K562 (cell line): Measurements from ENCODE around the gene TMEM214. TPM values are rescaled to one million over a fixed set of nuclear protein-coding genes. Genes with fewer than 3 reads are reported as not detected.
A peak's percentile ranks its signal among the peaks of the same experiment; 100 is the strongest.

Experiments
- ETV5 ChIP-seq: sonication (generic); formaldehyde crosslinking; IDR thresholded peaks from 2 replicates; pipeline ENCODE4 v1.4.0; 2020; ENCODE audit warnings: low read depth, mild to moderate bottlenecking, missing genetic modification reagents
- L3MBTL2 ChIP-seq: fragments of 450-650 bp; IDR thresholded peaks from 2 replicates; pipeline ENCODE4 v1.6.1; 2016; ENCODE audit warnings: mild to moderate bottlenecking, moderate library complexity
- PATZ1 ChIP-seq: fragments of 250-450 bp; sonication (Bioruptor Pico); IDR thresholded peaks from 2 replicates; pipeline ENCODE4 v1.5.0; 2020; ENCODE audit warnings: mild to moderate bottlenecking, borderline replicate concordance
- RERE ChIP-seq: sonication (generic); formaldehyde crosslinking; IDR thresholded peaks from 2 replicates; pipeline ENCODE4 v1.8.0; 2023; ENCODE audit warnings: missing genetic modification reagents, mild to moderate bottlenecking, borderline replicate concordance
- ZBED1 ChIP-seq: IDR thresholded peaks from 2 replicates; pipeline ENCODE4 v1.6.1; 2014
- ZNF75A ChIP-seq: fragments of 450-650 bp; formaldehyde crosslinking; IDR thresholded peaks from 2 replicates; pipeline ENCODE4 v1.4.0; 2020; ENCODE audit warnings: mild to moderate bottlenecking
- polyA plus RNA-seq, 8 experiments: library from polyadenylated mRNA; depleted of rRNA in 4 of 8; stranded (reverse) in 5 of 8; unstranded in 3 of 8; fragments of >200 nt; fragmentation: Nextera tagmentation in 2 of 8; fragmentation: Illumina TruSeq in 1 of 8; extraction: Ambion mirVana in 2 of 8; extraction: Trizol in 1 of 8; gene quantifications; 2 replicates each; pipeline versions ENCODE4 v1.2.1 to v1.2.3, GENCODE V29; 2011 to 2014; ENCODE audit warnings: inconsistent platforms in 1 of 8, missing spikeins in 1 of 8
- total RNA-seq, 7 experiments: library from RNA; depleted of rRNA in 6 of 7; stranded (reverse); fragments of >200 nt in 6 of 7; fragmentation: Illumina TruSeq in 2 of 7; extraction: Trizol in 2 of 7; gene quantifications; 2 replicates each; pipeline versions ENCODE4 v1.2.1 to v1.2.3, GENCODE V29; 2011 to 2021; ENCODE audit warnings: low replicate concordance in 1 of 7
- TF ChIP-seq, protein P1 (sequence below), 2 experiments: IDR thresholded peaks in 1 of 2; conservative IDR thresholded peaks in 1 of 2; 2 replicates each; pipeline ENCODE4 v1.6.1; 2016; ENCODE audit warnings: low read depth in 2 of 2, mild to moderate bottlenecking in 1 of 2, missing compliant biosample characterization in 1 of 2, missing genetic modification characterization in 1 of 2, moderate library complexity in 1 of 2
- TF ChIP-seq, protein P2 (sequence below): fragments of 250-450 bp; sonication (Bioruptor Pico); IDR thresholded peaks from 2 replicates; pipeline ENCODE4 v1.8.0; 2022; ENCODE audit warnings: inconsistent platforms, mild to moderate bottlenecking, moderate library complexity, borderline replicate concordance
- TF ChIP-seq, protein P3 (sequence below): fragments of 450-650 bp; formaldehyde crosslinking; conservative IDR thresholded peaks from 2 replicates; pipeline ENCODE4 v1.4.0; 2022; ENCODE audit warnings: mild to moderate bottlenecking, missing genetic modification characterization

Gene TMEM214
- total and polyA plus RNA-seq, 9 of the 15 experiments (the other 6 are each of a cell fraction or from before 2014, with no cell fraction given): 11.4 to 81.4 (median 44.1) TPM

GRCh38 chr2:27050281-27050995 is 17.7 kb downstream of the TMEM214 start (continued):
- TF ChIP-seq, protein P1, sequence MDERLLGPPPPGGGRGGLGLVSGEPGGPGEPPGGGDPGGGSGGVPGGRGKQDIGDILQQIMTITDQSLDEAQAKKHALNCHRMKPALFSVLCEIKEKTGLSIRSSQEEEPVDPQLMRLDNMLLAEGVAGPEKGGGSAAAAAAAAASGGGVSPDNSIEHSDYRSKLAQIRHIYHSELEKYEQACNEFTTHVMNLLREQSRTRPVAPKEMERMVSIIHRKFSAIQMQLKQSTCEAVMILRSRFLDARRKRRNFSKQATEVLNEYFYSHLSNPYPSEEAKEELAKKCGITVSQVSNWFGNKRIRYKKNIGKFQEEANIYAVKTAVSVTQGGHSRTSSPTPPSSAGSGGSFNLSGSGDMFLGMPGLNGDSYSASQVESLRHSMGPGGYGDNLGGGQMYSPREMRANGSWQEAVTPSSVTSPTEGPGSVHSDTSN (CRISPR knock-in tag; IDR thresholded peaks at IDR 0.05; ENCODE audit: low read depth): no peak
- TF ChIP-seq, protein P1 (tag; conservative IDR thresholded peaks at IDR 0.05; ENCODE audit: low read depth): no peak
- TF ChIP-seq L3MBTL2 (no peak), PATZ1 (peak; percentile 54; the same call in 1 of the 2 replicates), RERE (CRISPR knock-in tag) (no peak), ZBED1 (no peak), ETV5 (CRISPR knock-in tag) (no peak), ZNF75A (CRISPR knock-in tag) (no peak)
- TF ChIP-seq, protein P2, sequence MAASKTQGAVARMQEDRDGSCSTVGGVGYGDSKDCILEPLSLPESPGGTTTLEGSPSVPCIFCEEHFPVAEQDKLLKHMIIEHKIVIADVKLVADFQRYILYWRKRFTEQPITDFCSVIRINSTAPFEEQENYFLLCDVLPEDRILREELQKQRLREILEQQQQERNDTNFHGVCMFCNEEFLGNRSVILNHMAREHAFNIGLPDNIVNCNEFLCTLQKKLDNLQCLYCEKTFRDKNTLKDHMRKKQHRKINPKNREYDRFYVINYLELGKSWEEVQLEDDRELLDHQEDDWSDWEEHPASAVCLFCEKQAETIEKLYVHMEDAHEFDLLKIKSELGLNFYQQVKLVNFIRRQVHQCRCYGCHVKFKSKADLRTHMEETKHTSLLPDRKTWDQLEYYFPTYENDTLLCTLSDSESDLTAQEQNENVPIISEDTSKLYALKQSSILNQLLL: no peak
- TF ChIP-seq, protein P3, sequence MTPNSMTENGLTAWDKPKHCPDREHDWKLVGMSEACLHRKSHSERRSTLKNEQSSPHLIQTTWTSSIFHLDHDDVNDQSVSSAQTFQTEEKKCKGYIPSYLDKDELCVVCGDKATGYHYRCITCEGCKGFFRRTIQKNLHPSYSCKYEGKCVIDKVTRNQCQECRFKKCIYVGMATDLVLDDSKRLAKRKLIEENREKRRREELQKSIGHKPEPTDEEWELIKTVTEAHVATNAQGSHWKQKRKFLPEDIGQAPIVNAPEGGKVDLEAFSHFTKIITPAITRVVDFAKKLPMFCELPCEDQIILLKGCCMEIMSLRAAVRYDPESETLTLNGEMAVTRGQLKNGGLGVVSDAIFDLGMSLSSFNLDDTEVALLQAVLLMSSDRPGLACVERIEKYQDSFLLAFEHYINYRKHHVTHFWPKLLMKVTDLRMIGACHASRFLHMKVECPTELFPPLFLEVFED (CRISPR knock-in tag): peak; percentile 37; the same call in 1 of the 2 replicates
